Right renal cortex interstitium (tissue), 3 donors: ENCODE data around the gene DRC3. TPM values are rescaled to one million over a fixed set of nuclear protein-coding genes. Genes with fewer than 3 reads are reported as not detected.

ENCODE experiments used
- DNase-seq, 3 donors: peaks; one replicate each; pipeline ENCODE4 v3.0.0-alpha.2; 2013; ENCODE audit warnings: low read depth in 3 of 3, low spot score in 2 of 3
- polyA plus RNA-seq, 3 donors: library from polyadenylated mRNA; unstranded; fragments of 120-200 nt; gene quantifications; one replicate each; pipeline ENCODE4 v1.2.1, GENCODE V29; 2013; ENCODE audit not compliant: insufficient read length in 3 of 3

DRC3 gene, protein sequence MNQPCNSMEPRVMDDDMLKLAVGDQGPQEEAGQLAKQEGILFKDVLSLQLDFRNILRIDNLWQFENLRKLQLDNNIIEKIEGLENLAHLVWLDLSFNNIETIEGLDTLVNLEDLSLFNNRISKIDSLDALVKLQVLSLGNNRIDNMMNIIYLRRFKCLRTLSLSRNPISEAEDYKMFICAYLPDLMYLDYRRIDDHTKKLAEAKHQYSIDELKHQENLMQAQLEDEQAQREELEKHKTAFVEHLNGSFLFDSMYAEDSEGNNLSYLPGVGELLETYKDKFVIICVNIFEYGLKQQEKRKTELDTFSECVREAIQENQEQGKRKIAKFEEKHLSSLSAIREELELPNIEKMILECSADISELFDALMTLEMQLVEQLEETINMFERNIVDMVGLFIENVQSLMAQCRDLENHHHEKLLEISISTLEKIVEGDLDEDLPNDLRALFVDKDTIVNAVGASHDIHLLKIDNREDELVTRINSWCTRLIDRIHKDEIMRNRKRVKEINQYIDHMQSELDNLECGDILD
- 10 to 100 TPM; 13.4 to 16.1 (median 14.5) TPM for polyA plus RNA-seq

DNA sequence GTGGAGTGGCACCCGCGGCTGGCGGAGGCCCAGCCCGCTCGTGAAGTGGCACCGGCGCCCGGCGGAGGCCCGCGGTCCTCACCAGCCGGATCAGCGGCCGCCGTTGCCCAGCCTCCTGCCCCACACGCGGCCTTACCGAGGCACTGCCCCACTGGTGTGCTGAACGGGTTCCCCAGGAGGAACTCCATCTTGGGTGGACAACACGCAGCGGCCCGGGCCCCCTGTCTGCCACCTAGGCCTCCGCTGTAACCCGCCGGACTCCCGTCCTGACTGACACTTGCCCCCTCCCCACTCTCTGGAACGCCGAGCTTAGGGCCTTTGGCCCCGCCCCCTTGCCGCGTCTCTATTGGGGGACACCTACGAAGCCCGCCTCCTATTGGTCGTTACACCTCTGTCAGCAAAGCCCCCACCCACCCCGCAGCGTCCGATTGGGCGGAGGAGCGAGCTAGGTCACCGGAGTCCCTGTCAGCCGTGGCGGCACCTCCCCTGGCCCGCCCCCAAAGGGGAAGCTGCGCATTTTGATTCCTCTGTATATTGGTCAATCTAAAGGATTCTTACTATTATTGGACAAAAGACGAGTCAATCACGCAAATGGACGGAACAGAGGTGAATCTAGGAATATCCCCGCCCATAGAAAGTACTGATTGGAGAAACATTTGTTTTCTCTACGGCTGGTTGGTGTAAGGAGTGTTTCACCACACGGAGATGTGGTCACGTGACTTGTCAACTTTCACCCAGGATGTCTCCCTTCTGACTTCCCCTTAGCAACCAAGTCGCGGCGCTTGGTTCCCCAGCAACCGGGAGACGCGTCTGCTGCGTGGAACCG is at the start of gene DRC3, which contains the start of gene TOM1L2:
Gene DRC3 (plus strand): TSS at position 737 of the 826 bp plus-strand sequence. CDS start 4,737 bp downstream, outside the sequence.
Gene TOM1L2 (minus strand): TSS at position 275 of the 826 bp plus-strand sequence. CDS start 87 bp downstream, at position 188.
- peak; percentile 100 for DNase-seq

DNA sequence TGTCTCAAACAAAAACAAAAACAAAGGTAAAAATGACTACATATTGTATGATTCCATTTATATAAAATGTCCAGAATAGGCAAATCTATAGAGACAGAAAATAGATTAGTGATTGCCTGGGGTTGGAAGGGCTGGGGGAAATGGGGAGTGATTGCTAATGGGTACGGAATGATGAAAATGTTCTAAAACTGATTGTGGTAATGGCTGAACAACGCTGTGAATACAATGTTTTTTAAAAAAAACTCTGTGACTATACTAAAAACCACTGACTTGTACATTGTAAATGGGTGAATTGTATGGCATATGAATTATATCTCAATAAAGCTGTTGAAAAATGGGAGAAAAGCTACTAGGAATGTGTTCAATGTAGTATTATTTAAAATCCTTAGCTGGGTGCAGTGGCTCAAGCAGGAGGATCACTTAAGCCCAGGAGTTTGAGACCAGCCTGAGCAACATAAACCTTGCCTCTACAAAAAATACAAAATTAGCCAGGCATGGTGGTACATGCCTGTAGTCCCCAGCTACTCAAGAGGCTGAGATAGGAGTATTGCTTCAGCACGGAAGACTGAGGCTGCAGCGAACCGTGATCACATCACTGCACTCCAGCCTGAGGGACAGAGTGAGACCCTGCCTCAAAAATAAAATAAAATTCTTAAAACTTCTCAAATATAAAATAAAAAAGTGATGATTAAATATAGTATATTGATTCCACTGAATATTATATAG is 48.4 kb upstream of the DRC3 start:
- DNase-seq: no peak

DNA sequence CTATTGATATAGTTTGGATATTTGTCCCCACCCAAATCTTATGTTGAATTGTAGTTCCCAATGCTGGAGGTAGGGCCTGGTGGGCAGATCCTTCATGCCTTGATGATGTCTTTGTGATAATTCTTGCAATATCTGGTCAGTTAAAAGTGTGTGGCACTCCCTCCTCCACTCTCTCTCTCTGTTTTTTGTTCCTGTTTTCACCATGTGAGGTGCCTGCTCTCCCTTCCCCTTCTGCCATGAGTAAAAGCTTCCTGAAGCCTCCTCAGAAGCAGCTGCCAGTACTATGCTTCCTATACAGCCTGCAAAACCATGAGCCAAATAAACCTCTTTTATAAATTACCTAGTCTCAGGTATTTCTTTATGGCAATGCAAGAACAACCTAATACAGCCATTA is 47.8 kb upstream of the DRC3 start:
- DNase-seq: no peak

DNA sequence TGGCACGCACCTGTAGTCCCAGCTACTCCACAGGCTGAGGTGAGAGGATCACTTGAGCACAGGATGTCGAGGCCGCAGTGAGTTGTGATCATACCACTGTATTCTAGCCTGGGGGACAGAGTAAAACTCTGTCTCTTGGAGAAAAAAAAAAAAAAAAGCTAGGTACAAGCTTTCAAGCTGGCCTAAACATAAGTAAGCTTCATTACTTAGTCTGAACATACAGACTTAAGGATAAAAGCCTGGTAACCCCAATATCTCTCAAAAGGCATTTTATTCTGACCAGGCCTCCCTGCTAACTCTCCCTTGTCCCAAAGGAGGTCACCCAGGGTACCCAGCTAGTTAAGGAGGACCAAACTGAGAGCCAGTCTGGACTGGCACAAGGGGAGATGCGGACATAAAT is 46.6 kb upstream of the DRC3 start:
- DNase-seq: no peak

DNA sequence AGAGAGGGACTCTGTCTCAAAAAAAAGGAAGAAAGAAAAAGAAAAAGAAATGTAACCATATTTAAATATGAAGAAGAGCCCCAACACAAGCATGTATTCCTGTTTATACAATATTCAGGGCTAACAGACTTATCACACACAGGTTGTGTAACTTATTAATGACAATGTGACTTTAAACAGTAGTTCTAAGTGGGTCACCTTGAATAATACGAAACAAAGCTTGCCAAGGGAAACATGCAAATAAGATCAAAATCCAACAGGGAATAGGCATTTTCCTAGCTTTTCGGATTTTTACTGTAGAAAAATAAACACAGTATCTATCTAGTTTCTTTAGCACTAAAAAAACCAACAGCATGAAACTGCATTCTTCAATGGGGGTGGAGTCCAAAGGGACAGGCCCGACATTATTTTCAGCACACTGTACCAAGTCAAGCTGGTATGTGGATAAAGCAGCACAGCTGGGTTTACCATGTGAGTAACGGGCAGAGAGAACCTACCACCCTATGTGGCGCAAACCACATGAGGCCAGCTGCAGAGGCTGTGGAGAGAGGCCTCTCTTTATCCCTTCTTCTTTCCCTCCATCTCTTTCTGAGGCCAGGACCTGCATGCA is 45.7 kb upstream of the DRC3 start:
- DNase-seq: no peak

DNA sequence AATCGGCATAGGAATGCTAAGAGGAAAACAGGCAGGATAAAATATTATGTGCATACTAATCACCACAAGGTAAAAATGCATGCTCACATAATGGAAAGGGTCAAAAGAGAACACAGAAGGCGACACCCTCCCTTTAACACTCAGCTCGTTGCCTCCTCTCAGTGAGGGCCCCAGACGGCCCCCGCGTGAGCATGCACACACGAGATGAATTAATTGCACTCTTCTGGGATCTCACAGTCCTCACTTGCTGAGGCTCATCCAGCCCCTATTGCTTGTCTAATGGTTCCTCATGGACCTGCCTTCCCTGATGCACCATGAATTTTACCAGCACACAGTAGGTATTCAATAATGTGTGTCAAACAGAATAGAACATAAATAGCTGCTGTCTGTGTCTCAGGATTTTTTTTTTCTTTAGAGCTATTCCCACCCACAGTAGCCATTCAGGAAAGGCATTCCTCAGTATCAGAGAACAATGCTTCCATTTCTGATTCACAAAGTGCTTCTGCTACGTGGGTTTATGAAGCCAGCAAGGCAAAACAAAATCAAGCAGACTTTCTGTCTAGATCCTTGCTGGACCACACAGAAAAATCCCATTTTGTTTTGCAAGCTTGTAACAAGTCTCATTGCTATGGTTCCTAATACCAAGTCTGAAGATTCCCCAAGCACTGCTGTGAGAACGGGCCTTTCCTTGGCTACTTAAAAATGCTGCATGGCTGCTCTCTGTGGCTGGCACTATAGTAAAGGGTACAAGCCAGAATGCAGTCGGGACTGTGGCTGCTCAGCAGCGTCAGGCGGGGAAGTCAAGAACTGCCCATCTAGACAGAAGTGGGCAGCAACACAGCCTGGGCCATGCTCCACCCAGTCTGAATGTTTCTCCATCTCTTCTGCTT is 44.0 kb upstream of the DRC3 start:
- no peak for DNase-seq

DNA sequence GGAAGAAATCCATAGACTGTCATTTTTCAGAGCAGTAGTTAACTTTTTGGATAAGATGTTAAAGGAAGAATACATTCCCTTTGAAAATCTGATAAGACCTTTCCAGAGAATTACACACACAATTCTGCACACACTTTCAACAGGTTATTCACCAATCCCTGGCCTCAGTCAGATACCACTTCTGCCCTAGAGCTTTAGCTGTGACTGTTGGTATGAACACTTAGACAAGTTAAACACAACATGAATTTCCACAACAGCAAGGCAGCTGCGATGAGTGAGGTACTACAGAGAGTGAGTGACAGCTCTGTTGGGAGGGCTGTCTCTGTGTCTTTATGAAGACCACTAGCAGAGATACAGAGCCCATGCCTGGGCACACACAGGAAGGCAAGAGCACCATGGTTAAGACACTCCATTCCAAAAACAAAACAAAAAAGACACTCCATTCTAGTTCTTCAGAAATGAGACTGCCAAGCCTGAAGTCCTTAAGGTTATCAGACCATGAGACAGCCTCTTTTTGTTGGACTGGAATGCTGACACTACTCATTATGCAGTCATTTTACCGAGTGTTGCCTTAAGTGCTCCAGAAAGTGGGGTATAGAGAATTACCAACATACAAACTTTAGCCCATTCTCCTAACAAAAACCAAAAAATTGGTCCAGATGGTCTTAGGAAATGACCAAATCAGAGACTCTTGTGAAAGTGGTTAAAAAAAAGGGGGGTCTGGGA is 42.8 kb upstream of the DRC3 start:
- no peak for DNase-seq

DNA sequence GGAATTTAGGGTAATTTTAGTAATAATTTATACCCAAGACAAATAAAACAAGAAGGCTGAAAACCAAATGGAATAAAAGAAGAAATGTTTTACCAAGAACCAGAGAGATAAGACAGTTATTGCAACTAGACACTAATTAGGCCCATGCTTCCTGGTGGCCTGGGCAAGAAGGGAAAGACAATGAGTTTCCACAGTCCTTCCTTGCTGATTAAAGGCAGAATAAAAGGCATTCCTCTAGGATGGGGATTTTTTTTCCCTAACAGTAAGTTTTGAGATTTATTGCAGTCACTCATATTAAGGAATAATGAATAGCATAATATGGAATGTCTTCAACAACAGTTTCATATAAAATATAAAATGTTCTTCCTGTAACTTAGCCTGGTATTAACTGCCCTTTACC is 42.0 kb upstream of the DRC3 start:
- no peak for DNase-seq

DNA sequence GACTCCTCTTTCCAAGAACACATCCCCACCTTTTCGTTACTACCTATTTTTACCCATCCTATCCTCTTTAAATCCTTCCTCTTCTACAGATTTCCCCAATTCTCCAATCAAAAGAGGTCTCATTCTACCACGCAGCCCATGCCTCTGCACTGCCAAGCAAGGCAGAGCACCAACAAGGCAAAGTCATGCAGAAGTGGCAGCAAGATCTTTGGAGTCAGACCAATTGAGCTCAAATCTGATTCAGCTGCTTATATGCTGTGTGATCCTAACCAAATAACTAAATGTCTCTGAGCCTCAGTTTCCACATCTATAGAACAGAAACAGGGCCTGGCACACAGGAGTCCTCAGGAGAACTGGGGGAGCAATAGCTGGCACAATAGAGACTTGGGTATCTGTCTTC is 41.5 kb upstream of the DRC3 start:
- no peak for DNase-seq

DNA sequence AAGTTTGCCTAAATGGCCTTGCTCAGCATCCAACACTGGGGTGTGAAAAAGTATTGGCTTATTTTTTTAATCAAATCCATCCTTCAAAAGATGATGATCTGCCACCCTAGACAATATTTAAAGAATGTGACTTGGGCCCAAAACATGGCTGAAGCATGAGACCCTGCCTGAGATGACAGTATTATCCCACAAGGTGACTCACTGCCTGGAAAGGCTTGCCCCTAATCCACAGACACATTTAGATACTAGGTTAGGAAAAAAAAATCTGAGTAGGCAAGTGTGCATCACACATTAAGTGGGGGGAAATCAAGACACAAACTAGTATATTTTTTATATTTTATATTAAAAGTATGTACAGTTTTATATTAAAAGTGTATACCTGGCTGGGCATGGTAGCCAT is 38.9 kb upstream of the DRC3 start:
- no peak for DNase-seq

DNA sequence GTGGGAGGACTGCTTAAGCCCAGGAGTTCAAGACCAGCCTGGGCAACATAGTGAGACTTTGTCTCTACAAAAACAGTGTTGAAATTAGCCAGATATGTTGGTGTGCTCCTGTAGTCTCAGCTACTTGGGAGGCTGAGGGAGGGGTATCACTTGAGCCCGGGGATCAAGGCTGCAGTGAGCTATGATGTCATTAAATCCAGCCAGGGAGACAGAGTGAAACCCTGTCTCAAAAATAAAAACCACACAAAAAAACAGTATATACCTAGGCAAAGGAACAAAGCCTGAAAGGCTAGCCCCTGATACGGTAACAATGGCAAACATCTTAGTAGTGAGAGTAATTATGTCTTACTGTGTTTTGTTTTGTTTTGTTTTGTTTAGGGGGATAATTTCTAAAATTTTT is 38.4 kb upstream of the DRC3 start:
- DNase-seq: no peak

DNA sequence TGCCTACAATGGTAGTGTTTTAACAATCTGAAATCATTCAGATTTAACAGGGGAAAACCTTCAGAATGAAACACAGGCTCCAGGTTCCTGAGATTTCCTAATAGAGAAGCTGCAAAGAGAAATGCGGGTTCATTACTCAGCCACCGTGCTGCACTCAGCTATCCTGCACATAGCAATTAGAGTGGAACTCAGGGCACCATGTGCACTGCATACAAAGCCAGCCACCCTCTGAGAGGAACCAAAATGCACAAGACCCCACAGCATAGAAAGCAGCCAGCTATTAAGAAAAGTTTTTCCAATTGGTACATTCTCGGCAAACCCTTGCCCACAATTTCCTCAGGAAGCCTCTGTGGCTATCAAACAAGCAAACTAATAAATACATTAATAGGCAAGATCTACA is 37.9 kb upstream of the DRC3 start:
- no peak for DNase-seq

DNA sequence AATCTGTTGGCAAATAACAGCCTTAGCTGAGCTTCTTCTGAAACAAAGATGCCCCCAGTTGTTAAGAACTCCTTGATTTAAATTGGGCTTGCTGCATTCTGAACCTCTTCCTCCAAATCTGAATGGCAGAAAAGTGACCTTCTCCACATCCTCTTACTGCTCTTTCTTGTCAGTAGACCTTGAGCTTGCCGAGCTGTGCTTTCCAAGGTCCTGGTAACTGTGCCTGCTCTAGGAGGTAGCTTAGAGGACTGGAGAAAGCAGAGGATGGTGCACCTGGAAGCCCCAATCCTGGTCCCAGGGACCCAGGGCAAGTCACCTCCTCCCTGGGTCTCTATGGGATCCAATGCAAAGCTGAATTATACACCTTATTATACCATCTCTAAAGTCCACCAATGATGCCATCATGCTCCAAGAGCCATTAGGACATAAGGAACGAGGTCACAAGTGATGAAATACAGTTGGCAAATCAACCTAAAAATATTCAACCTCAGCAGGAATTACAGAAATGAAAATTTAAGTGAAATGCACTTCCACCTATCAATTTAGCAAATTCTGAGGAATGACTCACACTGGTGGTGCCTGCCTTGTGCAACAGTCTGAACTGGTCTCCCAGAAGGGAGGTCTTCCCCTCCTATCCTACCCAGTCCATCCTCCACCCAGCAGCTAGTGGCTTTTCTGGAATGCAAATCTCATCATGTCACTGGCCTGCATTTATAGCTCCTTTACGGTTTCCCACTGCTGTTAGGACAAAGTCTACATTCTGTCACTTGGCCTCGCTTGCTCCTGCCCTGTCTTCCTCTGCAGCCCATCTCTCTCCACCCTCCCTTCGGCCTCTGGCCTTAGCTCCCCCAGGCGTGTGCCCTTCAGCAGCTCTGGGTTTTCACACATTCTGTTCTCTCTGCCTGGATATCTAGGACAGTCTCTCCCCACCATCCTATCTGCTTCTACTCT is 37.1 kb upstream of the DRC3 start:
- no peak for DNase-seq

DNA sequence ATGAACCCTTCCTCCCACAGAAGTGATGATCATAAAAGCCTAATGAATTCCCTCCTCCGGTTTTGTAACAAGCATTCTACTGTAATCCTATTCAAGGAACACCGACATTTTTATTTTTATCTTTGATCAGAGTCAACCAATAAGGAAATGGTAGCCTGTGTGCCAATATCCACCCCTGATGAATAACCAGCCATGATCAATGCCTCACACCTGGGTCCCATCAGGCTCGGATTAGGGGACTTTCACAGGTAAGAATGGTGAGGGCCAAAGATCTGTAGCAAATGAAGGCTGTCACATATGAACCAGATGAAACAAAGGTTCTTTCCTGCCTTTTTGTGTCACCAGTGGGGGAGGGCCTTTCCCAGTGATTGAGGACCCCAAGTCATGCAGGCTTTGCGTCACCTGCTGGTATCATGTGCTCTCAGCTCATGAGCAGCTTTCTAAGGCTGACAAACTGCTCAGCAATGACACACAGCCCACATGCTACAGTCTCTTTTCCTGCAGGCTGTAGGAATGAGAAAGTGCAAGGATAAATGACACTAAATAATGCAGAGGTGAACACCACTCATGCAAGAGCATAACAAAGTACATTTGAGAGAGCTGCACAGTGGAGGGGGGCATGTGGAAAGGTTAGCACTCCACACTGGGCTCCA is 35.3 kb upstream of the DRC3 start:
- no peak for DNase-seq

DNA sequence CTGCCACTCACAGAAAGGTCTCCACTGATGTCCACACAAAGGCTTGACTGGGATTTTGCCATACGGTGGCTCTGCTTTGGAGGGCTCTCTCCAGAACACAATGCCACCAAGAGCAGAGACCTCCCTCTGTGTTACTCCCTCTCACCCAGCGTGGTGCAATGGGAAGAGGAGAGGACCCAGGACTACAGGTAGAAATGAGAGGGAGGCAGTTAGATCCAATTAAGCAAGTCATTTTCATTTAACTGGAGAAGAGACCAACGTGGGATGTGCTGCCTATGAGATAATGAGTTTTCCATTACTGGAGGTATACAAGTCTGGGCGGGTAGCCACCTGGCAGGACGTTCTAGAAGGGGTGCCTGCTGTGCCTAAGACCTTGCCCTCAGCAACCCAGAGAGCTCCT is 34.7 kb upstream of the DRC3 start:
- no peak for DNase-seq

DNA sequence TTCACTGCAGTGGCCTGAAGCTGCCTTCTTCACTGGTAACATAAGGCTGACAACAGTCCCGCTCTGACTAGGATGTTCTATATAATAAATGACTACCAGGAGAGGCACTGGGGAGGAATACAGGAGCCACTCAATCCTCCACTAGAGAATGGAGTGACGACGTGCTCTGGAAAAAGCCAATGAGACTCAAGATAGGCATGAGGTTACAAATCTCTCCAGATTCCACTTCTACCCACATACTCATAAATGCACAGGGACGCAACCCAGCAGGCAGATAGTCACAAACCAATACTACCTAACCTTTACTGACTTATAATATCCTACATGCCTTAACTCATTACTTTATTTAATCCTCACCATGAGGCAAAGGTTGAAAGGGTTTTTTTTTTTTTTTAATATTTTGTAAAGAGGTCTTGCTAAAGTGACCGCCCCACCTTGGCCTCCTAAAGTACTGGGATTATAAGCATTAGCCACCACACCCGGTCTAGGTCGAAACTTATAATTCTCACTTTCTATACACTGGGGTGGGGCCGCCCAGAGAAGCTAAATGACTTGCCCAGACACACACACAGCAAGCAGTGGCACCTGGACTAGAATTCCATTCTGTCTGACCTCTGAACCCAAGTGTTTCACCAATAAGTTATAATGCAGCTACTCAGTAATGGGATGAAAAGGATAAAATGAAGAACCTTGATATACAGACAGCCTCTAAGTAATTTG is 34.1 kb upstream of the DRC3 start:
- DNase-seq: no peak
